Thyroid gland (tissue), 4 donors: ENCODE measurements around the gene HNRNPLL. TPM values are rescaled to one million over a fixed set of nuclear protein-coding genes. Genes with fewer than 3 reads are reported as not detected.

Experiments
- DNase-seq, 2 donors: peaks; one replicate each; pipeline ENCODE4 v3.0.0-alpha.2; 2019
- H3K27ac ChIP-seq, 3 donors: fragments of 200-600 bp; sonication (generic); 1 replicate in 2 of 3; 2 replicates in 1 of 3; pipeline ENCODE4 v1.5.1; 2016 to 2019; ENCODE audit warnings: mild to moderate bottlenecking in 1 of 3, moderate library complexity in 1 of 3
- H3K27me3 ChIP-seq: fragments of 200-600 bp; sonication (generic); one replicate; pipeline ENCODE4 v1.5.1; 2019
- H3K36me3 ChIP-seq, 2 donors: fragments of 200-600 bp; sonication (generic); one replicate each; pipeline ENCODE4 v1.5.1; 2016 to 2019
- H3K4me1 ChIP-seq, 2 donors: fragments of 200-600 bp; sonication (generic); one replicate each; pipeline ENCODE4 v1.5.1; 2017 to 2019
- H3K4me3 ChIP-seq, 3 donors: fragments of 200-600 bp; sonication (generic); replicated peaks in 1 of 3; 1 replicate in 2 of 3; 2 replicates in 1 of 3; pipeline ENCODE4 v1.5.1; 2016; ENCODE audit warnings: mild to moderate bottlenecking in 1 of 3
- H3K9me3 ChIP-seq: fragments of 200-600 bp; sonication (generic); one replicate; pipeline ENCODE4 v1.5.1; 2017
- POLR2A ChIP-seq, 2 donors: fragments of 450-650 bp; IDR thresholded peaks; one replicate each; pipeline ENCODE4 v1.6.1; 2017; ENCODE audit warnings: antibody characterized with exemption in 2 of 2, mild to moderate bottlenecking in 2 of 2, moderate library complexity in 1 of 2
- WGBS, 2 donors: methylation state at CpG; one replicate each; pipeline ENCODE4 v1.1.5; 2017; 5-methylcytosine and 5-hydroxymethylcytosine counted together
- intact Hi-C: fragments of 100-400 bp; cut with DNase I; formaldehyde crosslinking; loops from one replicate; pipeline ENCODE4 v1.15.1; 2023
- total RNA-seq, 4 donors: library from RNA; depleted of rRNA; stranded (reverse); fragments of >200 nt; gene quantifications; one replicate each; pipeline ENCODE4 v1.2.3, GENCODE V29; 2016
- TF ChIP-seq, protein P1 (sequence below), 6 experiments: fragments of 200-600 bp in 3 of 6; fragments of 450-650 bp in 3 of 6; sonication (generic) in 3 of 6; IDR thresholded peaks; one replicate each; pipeline ENCODE4 v1.5.1; 2016 to 2019; ENCODE audit warnings: antibody characterized with exemption in 6 of 6, mild to moderate bottlenecking in 2 of 6, inconsistent platforms in 1 of 6, moderate library complexity in 1 of 6

Gene HNRNPLL
- total RNA-seq, 4 donors from 2014 or later: 60.1 to 85.1 (median 64.3) TPM

DNA sequence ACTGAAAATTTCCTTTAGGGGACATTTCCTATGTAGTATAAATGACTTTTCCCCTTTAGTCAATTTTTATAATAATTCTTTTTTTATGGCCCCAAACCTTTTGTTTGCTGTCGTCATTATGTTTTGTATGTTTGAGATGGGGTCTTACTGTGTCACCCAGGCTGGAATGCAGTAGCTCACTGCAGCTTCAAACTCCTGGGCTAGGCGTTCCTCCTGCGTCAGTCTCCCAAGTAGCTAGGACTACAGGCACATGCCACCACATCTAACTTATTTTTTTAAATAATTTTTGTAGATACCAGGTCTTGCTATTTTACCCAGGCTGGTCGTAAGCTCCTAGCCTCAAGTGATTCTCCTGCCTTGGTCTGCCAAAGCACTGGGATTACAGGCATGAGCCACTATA lies 32.4 kb upstream of the HNRNPLL start:
- Histone ChIP-seq H3K27ac (no peak overlapping the region), H3K36me3 (no peaks in the 10 kb centered on the region), H3K27me3 (no peaks in the 10 kb centered on the region), H3K4me3 (no peak overlapping the region), H3K4me1 (no peaks in the 10 kb centered on the region), H3K9me3 (no peaks in the 10 kb centered on the region)
- no peak for DNase-seq
- TF ChIP-seq, protein P1, sequence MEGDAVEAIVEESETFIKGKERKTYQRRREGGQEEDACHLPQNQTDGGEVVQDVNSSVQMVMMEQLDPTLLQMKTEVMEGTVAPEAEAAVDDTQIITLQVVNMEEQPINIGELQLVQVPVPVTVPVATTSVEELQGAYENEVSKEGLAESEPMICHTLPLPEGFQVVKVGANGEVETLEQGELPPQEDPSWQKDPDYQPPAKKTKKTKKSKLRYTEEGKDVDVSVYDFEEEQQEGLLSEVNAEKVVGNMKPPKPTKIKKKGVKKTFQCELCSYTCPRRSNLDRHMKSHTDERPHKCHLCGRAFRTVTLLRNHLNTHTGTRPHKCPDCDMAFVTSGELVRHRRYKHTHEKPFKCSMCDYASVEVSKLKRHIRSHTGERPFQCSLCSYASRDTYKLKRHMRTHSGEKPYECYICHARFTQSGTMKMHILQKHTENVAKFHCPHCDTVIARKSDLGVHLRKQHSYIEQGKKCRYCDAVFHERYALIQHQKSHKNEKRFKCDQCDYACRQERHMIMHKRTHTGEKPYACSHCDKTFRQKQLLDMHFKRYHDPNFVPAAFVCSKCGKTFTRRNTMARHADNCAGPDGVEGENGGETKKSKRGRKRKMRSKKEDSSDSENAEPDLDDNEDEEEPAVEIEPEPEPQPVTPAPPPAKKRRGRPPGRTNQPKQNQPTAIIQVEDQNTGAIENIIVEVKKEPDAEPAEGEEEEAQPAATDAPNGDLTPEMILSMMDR (IDR thresholded peaks at IDR 0.05): no peak
- no peak for TF ChIP-seq POLR2A (IDR thresholded peaks at IDR 0.05)
- intact Hi-C loops: no loop called here
- WGBS, 2 donors: 92 to 93% methylated on average over 4 of the region's 4 CpGs

DNA sequence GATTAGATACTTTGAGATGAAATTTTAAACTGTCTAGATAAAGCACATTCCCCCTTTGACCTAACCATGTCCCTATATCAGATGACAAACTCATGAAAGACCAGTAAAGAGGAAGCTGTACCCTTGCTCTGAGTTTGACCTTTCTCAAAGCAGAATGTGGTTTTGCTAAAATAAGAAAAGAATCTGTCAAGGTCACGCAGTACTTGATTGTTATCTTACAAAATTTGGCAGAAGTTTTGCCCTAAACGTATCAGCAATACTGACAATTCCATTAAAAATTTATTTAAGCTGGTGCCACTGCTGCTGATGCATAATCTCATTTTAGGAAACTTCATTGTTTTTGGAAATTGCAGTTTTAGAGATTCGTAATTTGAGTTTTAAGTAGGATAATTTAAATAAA lies 32.0 kb upstream of the HNRNPLL start:
- H3K9me3 ChIP-seq: no peaks in the 10 kb centered on the region
- H3K4me3 ChIP-seq: no peak overlapping the region
- H3K27me3 ChIP-seq: no peaks in the 10 kb centered on the region
- no peaks in the 10 kb centered on the region for H3K4me1 ChIP-seq
- WGBS, 2 donors: 47 to 67% methylated on average over 3 of the region's 3 CpGs
- no peak overlapping the region for H3K27ac ChIP-seq
- intact Hi-C loops: no loop called here
- TF ChIP-seq POLR2A (IDR thresholded peaks at IDR 0.05): no peak
- TF ChIP-seq, protein P1 (IDR thresholded peaks at IDR 0.05): no peak
- DNase-seq: no peak
- no peaks in the 10 kb centered on the region for H3K36me3 ChIP-seq

DNA sequence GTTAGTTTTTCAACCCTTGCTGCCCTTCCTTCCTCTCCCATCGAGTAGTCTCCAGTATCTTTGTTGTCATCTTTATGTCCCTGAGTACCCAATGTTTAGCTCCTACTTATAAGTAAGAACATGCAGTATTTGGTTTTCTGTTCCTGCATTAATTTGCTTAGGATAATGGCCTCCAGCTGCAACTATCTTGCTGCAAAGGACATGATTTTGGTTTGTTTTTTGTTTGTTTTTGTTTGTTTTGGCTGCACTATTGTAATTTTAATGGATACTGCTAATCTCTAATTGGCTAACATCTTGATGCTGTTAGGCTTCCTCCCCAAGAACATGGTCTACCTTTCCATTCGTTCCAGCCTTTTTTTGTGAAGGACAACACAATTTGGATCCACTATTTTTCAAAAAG lies 31.2 kb upstream of the HNRNPLL start:
- Histone ChIP-seq H3K27ac (no peak overlapping the region), H3K36me3 (no peaks in the 10 kb centered on the region), H3K4me3 (no peak overlapping the region), H3K4me1 (no peaks in the 10 kb centered on the region), H3K27me3 (no peaks in the 10 kb centered on the region), H3K9me3 (no peaks in the 10 kb centered on the region)
- DNase-seq: no peak
- TF ChIP-seq, protein P1 (IDR thresholded peaks at IDR 0.05): no peak
- TF ChIP-seq POLR2A (IDR thresholded peaks at IDR 0.05): no peak
- 47 to 57% methylated on average over 2 of the region's 2 CpGs for WGBS, 2 donors
- intact Hi-C loops: no loop called here

DNA sequence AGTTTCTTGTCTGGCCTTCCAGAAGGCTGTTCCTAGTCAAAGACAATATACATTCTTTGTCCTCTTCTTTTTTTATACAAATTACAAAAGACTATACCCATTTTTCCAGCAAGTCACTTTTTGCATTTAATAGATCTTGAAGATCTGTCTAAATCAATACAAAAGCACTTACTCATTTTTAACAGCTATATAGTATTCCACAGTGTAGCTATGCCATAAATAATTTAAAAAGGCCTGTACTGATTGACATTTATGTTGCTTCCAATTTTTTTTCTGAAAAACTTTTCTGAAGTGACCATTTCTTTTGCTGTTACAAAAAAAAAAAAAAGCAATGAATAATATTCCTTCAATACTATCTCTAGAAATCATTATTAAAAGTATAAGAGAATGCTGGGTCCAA lies 30.3 kb upstream of the HNRNPLL start:
- TF ChIP-seq POLR2A (IDR thresholded peaks at IDR 0.05): no peak
- TF ChIP-seq, protein P1 (IDR thresholded peaks at IDR 0.05): no peak

DNA sequence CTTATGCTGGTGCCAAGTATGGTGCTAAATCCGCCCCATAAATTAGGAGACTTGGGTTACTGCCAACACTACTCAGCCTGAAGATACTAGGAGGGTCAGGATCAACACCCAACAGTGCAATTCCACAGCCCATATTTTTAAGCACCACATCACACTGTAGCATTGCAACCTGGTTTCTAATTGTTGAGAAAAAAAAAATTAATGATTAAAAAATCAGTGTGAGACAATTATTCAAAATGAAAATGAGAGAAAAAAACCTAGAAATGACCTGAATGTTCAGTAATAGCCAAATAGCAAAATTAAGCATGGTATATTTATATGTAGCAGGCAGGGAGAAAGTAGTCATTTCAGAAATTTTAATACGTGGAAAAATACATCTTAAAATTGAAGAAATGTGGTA lies 29.2 kb upstream of the HNRNPLL start:
- DNase-seq: no peak
- no peaks in the 10 kb centered on the region for H3K9me3 ChIP-seq

More for the DNA sequence above, 30.3 kb upstream of the HNRNPLL start:
- no peak overlapping the region for H3K4me3 ChIP-seq
- no peak overlapping the region for H3K27ac ChIP-seq
- DNase-seq: no peak
- no peaks in the 10 kb centered on the region for H3K4me1 ChIP-seq
- no peaks in the 10 kb centered on the region for H3K27me3 ChIP-seq
- H3K9me3 ChIP-seq: no peaks in the 10 kb centered on the region
- no peaks in the 10 kb centered on the region for H3K36me3 ChIP-seq
- intact Hi-C loops: no loop called here

More for the DNA sequence above, 29.2 kb upstream of the HNRNPLL start:
- intact Hi-C loops: no loop called here
- Histone ChIP-seq H3K27me3 (no peaks in the 10 kb centered on the region), H3K4me3 (no peak overlapping the region), H3K27ac (no peak overlapping the region), H3K4me1 (no peaks in the 10 kb centered on the region), H3K36me3 (no peaks in the 10 kb centered on the region)
- WGBS, 2 donors: 81 to 84% methylated on average over 2 of the region's 2 CpGs
- no peak for TF ChIP-seq POLR2A (IDR thresholded peaks at IDR 0.05)
- TF ChIP-seq, protein P1 (IDR thresholded peaks at IDR 0.05): no peak
